HEK293T (cell line): ENCODE measurements around the gene RPRD1A.
"Not testable (repeated sequence)": the region's sequence is repeated elsewhere in the genome, so short reads cannot be mapped to it uniquely, and the experiment has no call there.

Source experiments
- CTCF ChIA-PET: fragments of 350-600 bp; formaldehyde crosslinking; extraction: SDS; loops from one replicate; lab custom pipeline; 2021; ENCODE audit warnings: antibody characterized with exemption, inconsistent platforms; lab: Yijun Ruan, JAX
- POLR2A ChIA-PET: fragments of 350-600 bp; formaldehyde crosslinking; extraction: SDS; loops from one replicate; lab custom pipeline; 2020; ENCODE audit warnings: antibody characterized with exemption, inconsistent platforms; lab: Yijun Ruan, JAX
- DNase-seq: peaks from one replicate; pipeline ENCODE4 v3.0.0; 2012; ENCODE audit warnings: mixed read lengths; ENCODE audit errors: extremely low spot score
- ARNT ChIP-seq: fragments of 450-650 bp; IDR thresholded peaks from 2 replicates; pipeline ENCODE4 v1.6.1; 2017; ENCODE audit warnings: mild to moderate bottlenecking
- BHLHE40 ChIP-seq: fragments of 450-650 bp; IDR thresholded peaks from 2 replicates; pipeline ENCODE4 v1.6.1; 2016; ENCODE audit warnings: mild to moderate bottlenecking, moderate library complexity, borderline replicate concordance
- CTBP1 ChIP-seq: fragments of 450-650 bp; IDR thresholded peaks from 2 replicates; pipeline ENCODE4 v1.6.1; 2016; ENCODE audit warnings: borderline replicate concordance
- ELF4 ChIP-seq: fragments of 450-650 bp; IDR thresholded peaks from 2 replicates; pipeline ENCODE4 v1.6.1; 2017; ENCODE audit warnings: antibody characterized with exemption
- FOXA1 ChIP-seq: fragments of 450-650 bp; IDR thresholded peaks from 2 replicates; pipeline ENCODE4 v1.6.1; 2016; ENCODE audit warnings: mild to moderate bottlenecking
- FOXK2 ChIP-seq: fragments of 450-650 bp; IDR thresholded peaks from 2 replicates; pipeline ENCODE4 v1.6.1; 2016; ENCODE audit warnings: mild to moderate bottlenecking
- FOXM1 ChIP-seq: fragments of 450-650 bp; IDR thresholded peaks from 2 replicates; pipeline ENCODE4 v1.6.1; 2017; ENCODE audit warnings: mild to moderate bottlenecking, borderline replicate concordance
- HDGF ChIP-seq: fragments of 450-650 bp; IDR thresholded peaks from 2 replicates; pipeline ENCODE4 v1.6.1; 2017; ENCODE audit warnings: antibody characterized with exemption, borderline replicate concordance
- L3MBTL2 ChIP-seq: fragments of 450-650 bp; conservative IDR thresholded peaks from 2 replicates; pipeline ENCODE4 v1.6.1; 2016; ENCODE audit warnings: mild to moderate bottlenecking
- LEF1 ChIP-seq: fragments of 450-650 bp; IDR thresholded peaks from 2 replicates; pipeline ENCODE4 v1.6.1; 2017; ENCODE audit warnings: mild to moderate bottlenecking, borderline replicate concordance
- NFRKB ChIP-seq: fragments of 450-650 bp; IDR thresholded peaks from 2 replicates; pipeline ENCODE4 v1.6.1; 2016; ENCODE audit warnings: mild to moderate bottlenecking, moderate library complexity
- SP1 ChIP-seq: fragments of 450-650 bp; IDR thresholded peaks from 2 replicates; pipeline ENCODE4 v1.6.1; 2017
- SUZ12 ChIP-seq: fragments of 450-650 bp; IDR thresholded peaks from 2 replicates; pipeline ENCODE4 v1.6.1; 2016; ENCODE audit warnings: mild to moderate bottlenecking
- TARDBP ChIP-seq: fragments of 450-650 bp; IDR thresholded peaks from 2 replicates; pipeline ENCODE4 v1.6.1; 2016
- ZNF384 ChIP-seq: fragments of 450-650 bp; IDR thresholded peaks from 2 replicates; pipeline ENCODE4 v1.6.1; 2016
- TF ChIP-seq, protein P1 (sequence below): fragments of 450-650 bp; IDR thresholded peaks from 2 replicates; pipeline ENCODE4 v1.6.1; 2016

RPRD1A gene

DNA sequence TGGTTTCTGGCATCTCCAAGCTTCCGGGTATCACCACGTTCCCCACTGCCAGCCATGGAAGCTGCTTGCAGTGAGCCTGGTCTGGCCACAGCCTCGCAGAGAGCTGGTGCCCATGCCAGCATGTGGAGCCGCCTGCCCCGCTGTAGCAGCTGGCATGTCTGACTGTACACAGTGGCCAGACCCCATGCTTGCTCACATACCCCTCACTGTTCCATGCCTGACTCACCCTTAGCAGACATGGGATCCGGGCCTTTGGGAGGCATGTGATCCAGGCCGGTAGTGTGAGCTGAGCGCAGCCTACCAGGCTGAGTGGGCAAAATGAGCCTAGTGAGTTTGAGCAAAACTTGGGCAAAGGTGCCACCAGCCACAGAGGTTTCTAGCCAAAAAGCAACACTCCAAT, 18.8 kb upstream of the RPRD1A start:
- TF ChIP-seq ZNF384 (no peak), FOXA1 (no peak), HDGF (no peak), NFRKB (no peak), ELF4 (no peak), CTBP1 (no peak), FOXM1 (no peak), L3MBTL2 (no peak), LEF1 (no peak), ARNT (no peak), TARDBP (no peak), SUZ12 (no peak), SP1 (no peak), FOXK2 (no peak), BHLHE40 (no peak)
- TF ChIP-seq, protein P1, sequence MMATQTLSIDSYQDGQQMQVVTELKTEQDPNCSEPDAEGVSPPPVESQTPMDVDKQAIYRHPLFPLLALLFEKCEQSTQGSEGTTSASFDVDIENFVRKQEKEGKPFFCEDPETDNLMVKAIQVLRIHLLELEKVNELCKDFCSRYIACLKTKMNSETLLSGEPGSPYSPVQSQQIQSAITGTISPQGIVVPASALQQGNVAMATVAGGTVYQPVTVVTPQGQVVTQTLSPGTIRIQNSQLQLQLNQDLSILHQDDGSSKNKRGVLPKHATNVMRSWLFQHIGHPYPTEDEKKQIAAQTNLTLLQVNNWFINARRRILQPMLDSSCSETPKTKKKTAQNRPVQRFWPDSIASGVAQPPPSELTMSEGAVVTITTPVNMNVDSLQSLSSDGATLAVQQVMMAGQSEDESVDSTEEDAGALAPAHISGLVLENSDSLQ = no peak
- DNase-seq = no peak
- CTCF ChIA-PET = interaction anchor here (1.2 to 1.7 kb wide), 2 partner anchors 10 to 511 kb away, joined by 4 to 9 read pairs; no protein-coding TSS in a partner anchor
- POLR2A ChIA-PET = no interaction called here

GRCh38 chr18:36085195-36085594, 17.8 kb upstream of the RPRD1A start:
- no peak for DNase-seq
- ChIA-PET CTCF (no interaction called here), POLR2A (interaction anchor here (1.1 kb wide), 1 partner anchor 19 kb away, joined by 3 read pairs; no protein-coding TSS in a partner anchor)
- TF ChIP-seq FOXM1 = no peak
- TF ChIP-seq L3MBTL2 = no peak
- TF ChIP-seq, protein P1 = no peak
- no peak for TF ChIP-seq HDGF
- TF ChIP-seq FOXA1 = no peak
- no peak for TF ChIP-seq LEF1
- TF ChIP-seq SP1 = no peak

DNA sequence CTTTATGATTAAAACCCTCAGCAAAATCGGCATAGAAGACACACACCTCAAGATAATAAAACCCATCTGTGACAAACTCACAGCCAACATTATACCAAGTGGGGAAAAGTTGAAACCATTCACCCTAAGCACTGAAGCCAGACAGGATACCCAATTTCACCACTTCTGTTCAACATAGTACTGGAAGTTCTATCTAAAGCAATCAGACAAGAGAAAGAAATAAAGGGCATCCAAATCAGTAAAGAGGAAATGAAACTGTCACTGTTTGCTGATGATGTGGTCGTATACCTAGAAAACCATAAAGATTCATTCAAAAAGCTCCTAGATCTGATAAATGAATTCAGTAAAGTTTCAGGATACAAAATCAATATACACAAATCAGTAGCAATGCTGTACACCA, 16.4 kb upstream of the RPRD1A start:
- CTCF ChIA-PET = no interaction called here
- TF ChIP-seq ARNT (no peak), BHLHE40 (no peak), HDGF (no peak), FOXM1 (no peak), TARDBP (no peak), NFRKB (no peak)
- TF ChIP-seq, protein P1 = no peak
- POLR2A ChIA-PET = no interaction called here
- DNase-seq = no peak

DNA sequence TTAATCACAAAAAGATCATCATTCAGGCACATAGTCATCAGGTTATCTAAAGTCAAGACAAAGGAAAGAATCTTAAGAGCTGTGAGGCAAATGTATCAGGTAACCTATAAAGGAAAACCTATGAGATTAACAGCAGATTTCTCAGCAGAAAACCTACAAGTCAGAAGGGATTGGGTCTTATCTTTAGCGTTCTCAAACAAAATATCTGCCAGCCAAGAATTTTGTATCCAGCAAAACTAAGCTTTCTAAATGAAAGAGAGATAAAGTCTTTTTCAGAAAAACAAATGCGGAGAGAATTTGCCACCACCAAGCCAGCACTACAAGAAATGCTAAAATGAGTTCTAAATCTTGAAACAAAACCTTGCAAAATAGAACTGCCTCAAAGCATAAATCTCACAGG, 13.8 kb upstream of the RPRD1A start:
- POLR2A ChIA-PET, DNase-seq: not testable (repeated sequence)
- CTCF ChIA-PET = interaction anchor here (0.7 kb wide), 1 partner anchor 63 kb away, joined by 3 read pairs; no protein-coding TSS in a partner anchor

- CTCF ChIA-PET = no interaction called here
- TF ChIP-seq LEF1 (no peak), ELF4 (no peak), L3MBTL2 (no peak), SP1 (no peak), FOXM1 (no peak), NFRKB (no peak), TARDBP (no peak), CTBP1 (no peak), ARNT (no peak), ZNF384 (no peak), SUZ12 (no peak)
- TF ChIP-seq, protein P1 = no peak
- no peak for DNase-seq
- POLR2A ChIA-PET = no interaction called here
Measured at GRCh38 chr18:36078751-36079529, 11.6 kb upstream of the RPRD1A start.

DNA sequence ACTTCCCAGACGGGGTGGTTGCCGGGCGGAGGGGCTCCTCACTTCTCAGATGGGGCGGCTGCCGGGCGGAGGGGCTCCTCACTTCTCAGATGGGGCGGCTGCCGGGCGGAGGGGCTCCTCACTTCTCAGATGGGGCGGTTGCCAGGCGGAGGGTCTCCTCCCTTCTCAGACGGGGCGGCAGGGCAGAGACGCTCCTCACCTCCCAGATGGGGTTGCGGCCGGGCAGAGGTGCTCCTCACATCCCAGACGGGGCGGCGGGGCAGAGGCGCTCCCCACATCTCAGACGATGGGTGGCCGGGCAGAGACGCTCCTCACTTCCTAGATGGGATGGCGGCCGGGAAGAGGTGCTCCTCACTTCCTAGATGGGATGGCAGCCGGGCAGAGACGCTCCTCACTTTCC, 10.4 kb upstream of the RPRD1A start:
- DNase-seq, POLR2A ChIA-PET, CTCF ChIA-PET: not testable (repeated sequence)
